Measurements from ENCODE around the gene NLE1. TPM values are rescaled to one million over a fixed set of nuclear protein-coding genes. Genes with fewer than 3 reads are reported as not detected.

NLE1 gene
- 19.2 and 20.2 TPM in 2 replicates for total RNA-seq

- intact Hi-C loops (cut with micrococcal nuclease): loop anchor here (1.0 kb wide), 6 partner anchors 53 to 667 kb away; partner anchors contain the start of genes PEX12, SLFN12L and TAF15
Measured at GRCh38 chr17:35141681-35142466, at the start of gene NLE1. Gene NLE1, minus strand, starts transcription at chr17:35142303. Its CDS starts 28 bp downstream, at chr17:35142275.

- intact Hi-C loops (cut with micrococcal nuclease): no loop called here
Measured at GRCh38 chr17:35191001-35191695, 49.0 kb upstream of the NLE1 start.

- intact Hi-C loops (cut with micrococcal nuclease): loop anchor here (1.0 kb wide), 1 partner anchor 21 kb away; no protein-coding TSS in a partner anchor
Measured at GRCh38 chr17:35189291-35189690, 47.2 kb upstream of the NLE1 start.

GRCh38 chr17:35188111-35188510 lies 46.0 kb upstream of the NLE1 start:
- intact Hi-C loops (cut with micrococcal nuclease): loop anchor here (1.0 kb wide), 2 partner anchors 11 to 56 kb away; no protein-coding TSS in a partner anchor

GRCh38 chr17:35187481-35187880 lies 45.4 kb upstream of the NLE1 start:
- intact Hi-C loops (cut with micrococcal nuclease): no loop called here

- intact Hi-C loops (cut with micrococcal nuclease): no loop called here
Measured at GRCh38 chr17:35185849-35186248, 43.7 kb upstream of the NLE1 start.

- intact Hi-C loops (cut with micrococcal nuclease): no loop called here
Measured at GRCh38 chr17:35184274-35184673, 42.2 kb upstream of the NLE1 start.

GRCh38 chr17:35183332-35183731 lies 41.2 kb upstream of the NLE1 start:
- intact Hi-C loops (cut with micrococcal nuclease): no loop called here

- intact Hi-C loops (cut with micrococcal nuclease): loop anchor here (10.0 kb wide), 1 partner anchor 165 kb away; no protein-coding TSS in a partner anchor
Measured at GRCh38 chr17:35179379-35179778, 37.3 kb upstream of the NLE1 start.

GRCh38 chr17:35176897-35177296 lies 34.8 kb upstream of the NLE1 start:
- intact Hi-C loops (cut with micrococcal nuclease): loop anchor here (1.0 to 10.0 kb wide), 4 partner anchors 11 to 360 kb away; partner anchors contain the start of gene SLFN12L

GRCh38 chr17:35175638-35176415 lies 33.7 kb upstream of the NLE1 start:
- intact Hi-C loops (cut with micrococcal nuclease): loop anchor here (10.0 kb wide), 1 partner anchor 169 kb away; no protein-coding TSS in a partner anchor

GRCh38 chr17:35174835-35175334 lies 32.8 kb upstream of the NLE1 start:
- intact Hi-C loops (cut with micrococcal nuclease): loop anchor here (10.0 kb wide), 1 partner anchor 170 kb away; no protein-coding TSS in a partner anchor

GRCh38 chr17:35172321-35172720 lies 30.2 kb upstream of the NLE1 start:
- intact Hi-C loops (cut with micrococcal nuclease): loop anchor here (10.0 kb wide), 1 partner anchor 172 kb away; no protein-coding TSS in a partner anchor

- intact Hi-C loops (cut with micrococcal nuclease): loop anchor here (1.0 to 10.0 kb wide), 10 partner anchors 43 to 575 kb away; partner anchors contain the start of genes AP2B1 and SLFN11
Measured at GRCh38 chr17:35171834-35172233, 29.7 kb upstream of the NLE1 start.

GRCh38 chr17:35170968-35171771 lies 29.1 kb upstream of the NLE1 start:
- intact Hi-C loops (cut with micrococcal nuclease): loop anchor here (1.0 to 10.0 kb wide), 10 partner anchors 44 to 576 kb away; partner anchors contain the start of genes AP2B1 and SLFN11

- intact Hi-C loops (cut with micrococcal nuclease): loop anchor here (2.0 to 10.0 kb wide), 3 partner anchors 45 to 203 kb away; partner anchors contain the start of gene SLFN11
Measured at GRCh38 chr17:35169835-35170363, 27.8 kb upstream of the NLE1 start.

- intact Hi-C loops (cut with micrococcal nuclease): no loop called here
Measured at GRCh38 chr17:35167666-35168065, 25.6 kb upstream of the NLE1 start.

- intact Hi-C loops (cut with micrococcal nuclease): no loop called here
Measured at GRCh38 chr17:35167046-35167445, 24.9 kb upstream of the NLE1 start.

GRCh38 chr17:35166526-35166925 lies 24.4 kb upstream of the NLE1 start:
- intact Hi-C loops (cut with micrococcal nuclease): no loop called here
